GM23338 (cell line): ENCODE measurements around the gene EPS8.

Source experiments
- CREB1 ChIP-seq: fragments of 250-450 bp; sonication (Bioruptor Pico); IDR thresholded peaks from 2 replicates; pipeline ENCODE4 v1.5.0; 2020; ENCODE audit warnings: low read depth, mild to moderate bottlenecking, moderate library complexity
- CTCF ChIP-seq, 2 experiments: fragments of 200-600 bp in 1 of 2; sonication (generic) in 1 of 2; conservative IDR thresholded peaks; 2 replicates each; pipeline versions ENCODE4 v1.5.1 to v1.6.1; 2016 to 2017; ENCODE audit warnings: antibody characterized with exemption in 2 of 2, low read depth in 2 of 2, mild to moderate bottlenecking in 2 of 2, moderate library complexity in 1 of 2
- ETS1 ChIP-seq: IDR thresholded peaks from 2 replicates; pipeline ENCODE4 v1.6.1; 2016; ENCODE audit warnings: antibody characterized with exemption
- EZH2 ChIP-seq: fragments of 200-600 bp; sonication (generic); IDR thresholded peaks from one replicate; pipeline ENCODE4 v1.8.0; 2017; ENCODE audit warnings: antibody characterized with exemption, mild to moderate bottlenecking, low read depth; ENCODE audit not compliant: unreplicated experiment
- EZH2phosphoT487 ChIP-seq: fragments of 200-600 bp; sonication (generic); IDR thresholded peaks from one replicate; pipeline ENCODE4 v1.8.1; 2018; ENCODE audit warnings: antibody characterized with exemption; ENCODE audit not compliant: unreplicated experiment
- JUNB ChIP-seq: IDR thresholded peaks from one replicate; pipeline ENCODE4 v1.6.1; 2016; ENCODE audit warnings: antibody characterized with exemption; ENCODE audit not compliant: unreplicated experiment
- POLR2AphosphoS5 ChIP-seq: IDR thresholded peaks from 2 replicates; pipeline ENCODE4 v1.6.1; 2016; ENCODE audit warnings: antibody characterized with exemption, low read depth
- STAT1 ChIP-seq: IDR thresholded peaks from one replicate; pipeline ENCODE4 v1.6.1; 2016; ENCODE audit warnings: antibody characterized with exemption; ENCODE audit not compliant: unreplicated experiment
- ZNF114 ChIP-seq: fragments of 250-450 bp; sonication (Bioruptor Pico); IDR thresholded peaks from 2 replicates; pipeline ENCODE4 v1.5.0; 2020; ENCODE audit warnings: mild to moderate bottlenecking, moderate library complexity
- ZNF331 ChIP-seq: fragments of 250-450 bp; sonication (Bioruptor Pico); IDR thresholded peaks from 2 replicates; pipeline ENCODE4 v1.5.0; 2020; ENCODE audit warnings: low read depth, mild to moderate bottlenecking, moderate library complexity
- ZNF462 ChIP-seq: fragments of 250-450 bp; sonication (Bioruptor Pico); IDR thresholded peaks from 2 replicates; pipeline ENCODE4 v1.5.0; 2020; ENCODE audit warnings: mild to moderate bottlenecking, moderate library complexity
- TF ChIP-seq, protein P1 (sequence below): IDR thresholded peaks from one replicate; pipeline ENCODE4 v1.6.1; 2018; ENCODE audit warnings: antibody characterized with exemption; ENCODE audit not compliant: unreplicated experiment

DNA sequence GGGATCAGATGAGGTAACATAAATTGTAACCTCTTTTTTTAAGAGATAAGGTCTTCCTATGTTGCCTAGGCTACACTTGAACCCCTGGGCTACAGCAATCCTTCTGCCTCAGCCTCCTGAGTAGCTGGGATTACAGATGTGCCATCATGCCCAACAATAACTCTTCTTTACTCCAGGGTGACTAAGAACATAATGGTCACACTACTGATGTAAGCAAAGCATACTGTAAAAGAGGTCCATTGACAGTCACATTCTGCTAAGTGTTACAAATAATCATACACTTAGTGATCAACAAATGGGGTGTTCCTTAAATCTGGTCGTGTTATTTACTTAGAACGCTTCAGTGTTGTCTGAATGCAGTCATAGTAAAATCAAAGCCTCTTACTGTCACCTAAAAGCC is 68.9 kb downstream of the EPS8 start:
- no peak for TF ChIP-seq CTCF (conservative IDR thresholded peaks at IDR 0.05; ENCODE audit: low read depth in 2 of 2)
- no peak for TF ChIP-seq CREB1 (CRISPR knock-in tag)
- TF ChIP-seq POLR2AphosphoS5, result no peak
- TF ChIP-seq EZH2, result no peak
- TF ChIP-seq ZNF331 (CRISPR knock-in tag), result no peak
- no peak for TF ChIP-seq EZH2phosphoT487
- TF ChIP-seq, protein P1, sequence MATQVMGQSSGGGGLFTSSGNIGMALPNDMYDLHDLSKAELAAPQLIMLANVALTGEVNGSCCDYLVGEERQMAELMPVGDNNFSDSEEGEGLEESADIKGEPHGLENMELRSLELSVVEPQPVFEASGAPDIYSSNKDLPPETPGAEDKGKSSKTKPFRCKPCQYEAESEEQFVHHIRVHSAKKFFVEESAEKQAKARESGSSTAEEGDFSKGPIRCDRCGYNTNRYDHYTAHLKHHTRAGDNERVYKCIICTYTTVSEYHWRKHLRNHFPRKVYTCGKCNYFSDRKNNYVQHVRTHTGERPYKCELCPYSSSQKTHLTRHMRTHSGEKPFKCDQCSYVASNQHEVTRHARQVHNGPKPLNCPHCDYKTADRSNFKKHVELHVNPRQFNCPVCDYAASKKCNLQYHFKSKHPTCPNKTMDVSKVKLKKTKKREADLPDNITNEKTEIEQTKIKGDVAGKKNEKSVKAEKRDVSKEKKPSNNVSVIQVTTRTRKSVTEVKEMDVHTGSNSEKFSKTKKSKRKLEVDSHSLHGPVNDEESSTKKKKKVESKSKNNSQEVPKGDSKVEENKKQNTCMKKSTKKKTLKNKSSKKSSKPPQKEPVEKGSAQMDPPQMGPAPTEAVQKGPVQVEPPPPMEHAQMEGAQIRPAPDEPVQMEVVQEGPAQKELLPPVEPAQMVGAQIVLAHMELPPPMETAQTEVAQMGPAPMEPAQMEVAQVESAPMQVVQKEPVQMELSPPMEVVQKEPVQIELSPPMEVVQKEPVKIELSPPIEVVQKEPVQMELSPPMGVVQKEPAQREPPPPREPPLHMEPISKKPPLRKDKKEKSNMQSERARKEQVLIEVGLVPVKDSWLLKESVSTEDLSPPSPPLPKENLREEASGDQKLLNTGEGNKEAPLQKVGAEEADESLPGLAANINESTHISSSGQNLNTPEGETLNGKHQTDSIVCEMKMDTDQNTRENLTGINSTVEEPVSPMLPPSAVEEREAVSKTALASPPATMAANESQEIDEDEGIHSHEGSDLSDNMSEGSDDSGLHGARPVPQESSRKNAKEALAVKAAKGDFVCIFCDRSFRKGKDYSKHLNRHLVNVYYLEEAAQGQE, result no peak
- TF ChIP-seq STAT1, result no peak
- no peak for TF ChIP-seq JUNB
- TF ChIP-seq ZNF462, result no peak
- no peak for TF ChIP-seq ETS1
- no peak for TF ChIP-seq ZNF114 (CRISPR knock-in tag)
